Measurements from ENCODE around the gene NUP35.

NUP35 gene

GRCh38 chr2:183124957-183125255, 663 bp downstream of the NUP35 start:
- H3K27me3 ChIP-seq (ENCODE audit: insufficient read depth, low read length): no peaks in the 10 kb centered on the region
- no peak overlapping the region for H3K18ac ChIP-seq (ENCODE audit: low read length)
- H2BK12ac ChIP-seq (ENCODE audit: low read length): no peak overlapping the region
- no peak overlapping the region for H3K23ac ChIP-seq (ENCODE audit: low read length)
- no peak overlapping the region for H3K4ac ChIP-seq (ENCODE audit: low read depth, low read length)
- WGBS (ENCODE audit: extremely low coverage, insufficient coverage, insufficient read length): no CpG with 5 or more reads among the region's 10 CpGs
- no peak overlapping the region for H3K27ac ChIP-seq (ENCODE audit: low read depth, low read length)
- H2AFZ ChIP-seq (ENCODE audit: insufficient read depth, low read length, poor library complexity): peak overlapping the region; percentile 53
- no peak overlapping the region for H4K12ac ChIP-seq (ENCODE audit: low read depth, low read length)
- no peak overlapping the region for H2AK5ac ChIP-seq (ENCODE audit: low read length)
- no peaks in the 10 kb centered on the region for H3K36me3 ChIP-seq (ENCODE audit: control insufficient read depth in 1 of 2, insufficient read depth in 2 of 2, low read length in 2 of 2)
- H3K9me3 ChIP-seq (ENCODE audit: insufficient read depth, low read depth, low read length): no peaks in the 10 kb centered on the region
- H4K91ac ChIP-seq (ENCODE audit: low read depth, low read length): no peak overlapping the region
- H3K4me2 ChIP-seq (ENCODE audit: low read length): peak overlapping the region; percentile 81
- H3K4me1 ChIP-seq (ENCODE audit: control insufficient read depth in 1 of 2, insufficient read depth in 2 of 2, low read length in 2 of 2): peaks cover 0 to 4% of the 10 kb centered on the region in 2 experiments
- H2BK5ac ChIP-seq (ENCODE audit: low read depth, low read length, poor library complexity): no peak overlapping the region
- no peak overlapping the region for H2BK120ac ChIP-seq (ENCODE audit: insufficient read depth, low read length, poor library complexity)
- H3K79me1 ChIP-seq (ENCODE audit: low read length): peaks cover 4% of the 10 kb centered on the region
- no peak for DNase-seq
- no peak overlapping the region for H3K14ac ChIP-seq (ENCODE audit: low read length)
- no peak overlapping the region for H3K9ac ChIP-seq (ENCODE audit: low read length)
- H3K4me3 ChIP-seq (ENCODE audit: low read depth, low read length): peak overlapping the region; percentile 90
- no peak overlapping the region for H4K8ac ChIP-seq (ENCODE audit: low read depth, low read length)
- peaks cover 2% of the 10 kb centered on the region for H3K79me2 ChIP-seq (ENCODE audit: control insufficient read depth, insufficient read depth, low read length, poor library complexity)

GRCh38 chr2:183125659-183126341, 1.6 kb downstream of the NUP35 start:
- H2BK12ac ChIP-seq (ENCODE audit: low read length): no peak overlapping the region
- H3K18ac ChIP-seq (ENCODE audit: low read length): no peak overlapping the region
- H2BK120ac ChIP-seq (ENCODE audit: insufficient read depth, low read length, poor library complexity): no peak overlapping the region
- no peak overlapping the region for H2AK5ac ChIP-seq (ENCODE audit: low read length)
- no peak overlapping the region for H4K12ac ChIP-seq (ENCODE audit: low read depth, low read length)
- H3K9ac ChIP-seq (ENCODE audit: low read length): no peak overlapping the region
- no peak overlapping the region for H3K4me2 ChIP-seq (ENCODE audit: low read length)
- no peak overlapping the region for H4K91ac ChIP-seq (ENCODE audit: low read depth, low read length)
- H3K14ac ChIP-seq (ENCODE audit: low read length): no peak overlapping the region
- H3K23ac ChIP-seq (ENCODE audit: low read length): no peak overlapping the region
- H2AFZ ChIP-seq (ENCODE audit: insufficient read depth, low read length, poor library complexity): no peak overlapping the region
- peaks cover 4% of the 10 kb centered on the region for H3K79me1 ChIP-seq (ENCODE audit: low read length)
- WGBS (ENCODE audit: extremely low coverage, insufficient coverage, insufficient read length): no CpG with 5 or more reads among the region's 11 CpGs
- H3K36me3 ChIP-seq (ENCODE audit: control insufficient read depth in 1 of 2, insufficient read depth in 2 of 2, low read length in 2 of 2): peaks cover 0 to under 1% of the 10 kb centered on the region in 2 experiments
- H3K27me3 ChIP-seq (ENCODE audit: insufficient read depth, low read length): no peaks in the 10 kb centered on the region
- peak overlapping the region; percentile 86 for H3K4ac ChIP-seq (ENCODE audit: low read depth, low read length)
- no peak overlapping the region for H2BK5ac ChIP-seq (ENCODE audit: low read depth, low read length, poor library complexity)
- H3K9me3 ChIP-seq (ENCODE audit: insufficient read depth, low read depth, low read length): no peaks in the 10 kb centered on the region
- H3K79me2 ChIP-seq (ENCODE audit: control insufficient read depth, insufficient read depth, low read length, poor library complexity): peaks cover 2% of the 10 kb centered on the region
- no peak for DNase-seq
- H3K4me3 ChIP-seq (ENCODE audit: low read depth, low read length): no peak overlapping the region
- H4K8ac ChIP-seq (ENCODE audit: low read depth, low read length): no peak overlapping the region
- no peak overlapping the region for H3K27ac ChIP-seq (ENCODE audit: low read depth, low read length)
- H3K4me1 ChIP-seq (ENCODE audit: control insufficient read depth in 1 of 2, insufficient read depth in 2 of 2, low read length in 2 of 2): peaks cover 0 to 4% of the 10 kb centered on the region in 2 experiments

GRCh38 chr2:183126635-183127034, 2.4 kb downstream of the NUP35 start:
- peaks cover 0 to 3% of the 10 kb centered on the region in 2 experiments for H3K36me3 ChIP-seq (ENCODE audit: control insufficient read depth in 1 of 2, insufficient read depth in 2 of 2, low read length in 2 of 2)

GRCh38 chr2:183134016-183134415, 9.8 kb downstream of the NUP35 start:
- no peak for DNase-seq
- H2AK5ac ChIP-seq (ENCODE audit: low read length): no peak overlapping the region
- H3K18ac ChIP-seq (ENCODE audit: low read length): no peak overlapping the region
- no peaks in the 10 kb centered on the region for H3K4me1 ChIP-seq (ENCODE audit: control insufficient read depth in 1 of 2, insufficient read depth in 2 of 2, low read length in 2 of 2)
- no CpG with 5 or more reads among the region's 2 CpGs for WGBS (ENCODE audit: extremely low coverage, insufficient coverage, insufficient read length)
- no peak overlapping the region for H3K23ac ChIP-seq (ENCODE audit: low read length)
- no peak overlapping the region for H3K14ac ChIP-seq (ENCODE audit: low read length)
- no peaks in the 10 kb centered on the region for H3K9me3 ChIP-seq (ENCODE audit: insufficient read depth, low read depth, low read length)
- H2BK5ac ChIP-seq (ENCODE audit: low read depth, low read length, poor library complexity): no peak overlapping the region
- no peaks in the 10 kb centered on the region for H3K79me1 ChIP-seq (ENCODE audit: low read length)
- no peaks in the 10 kb centered on the region for H3K27me3 ChIP-seq (ENCODE audit: insufficient read depth, low read length)
- no peaks in the 10 kb centered on the region for H3K79me2 ChIP-seq (ENCODE audit: control insufficient read depth, insufficient read depth, low read length, poor library complexity)
- H4K8ac ChIP-seq (ENCODE audit: low read depth, low read length): no peak overlapping the region
- H3K36me3 ChIP-seq (ENCODE audit: control insufficient read depth in 1 of 2, insufficient read depth in 2 of 2, low read length in 2 of 2): peaks cover 3 to 7% of the 10 kb centered on the region in 2 experiments
- H2BK120ac ChIP-seq (ENCODE audit: insufficient read depth, low read length, poor library complexity): no peak overlapping the region
- no peak overlapping the region for H4K91ac ChIP-seq (ENCODE audit: low read depth, low read length)
- H2BK12ac ChIP-seq (ENCODE audit: low read length): no peak overlapping the region
- no peak overlapping the region for H3K9ac ChIP-seq (ENCODE audit: low read length)
- H2AFZ ChIP-seq (ENCODE audit: insufficient read depth, low read length, poor library complexity): no peak overlapping the region
- H3K4me2 ChIP-seq (ENCODE audit: low read length): no peak overlapping the region
- H3K4me3 ChIP-seq (ENCODE audit: low read depth, low read length): no peak overlapping the region
- H3K4ac ChIP-seq (ENCODE audit: low read depth, low read length): no peak overlapping the region
- H3K27ac ChIP-seq (ENCODE audit: low read depth, low read length): no peak overlapping the region
- H4K12ac ChIP-seq (ENCODE audit: low read depth, low read length): no peak overlapping the region

More at GRCh38 chr2:183126635-183127034, 2.4 kb downstream of the NUP35 start:
- Histone ChIP-seq H2AFZ (ENCODE audit: insufficient read depth, low read length, poor library complexity) (no peak overlapping the region), H3K23ac (ENCODE audit: low read length) (no peak overlapping the region), H3K4ac (ENCODE audit: low read depth, low read length) (no peak overlapping the region), H3K27ac (ENCODE audit: low read depth, low read length) (no peak overlapping the region), H3K4me2 (ENCODE audit: low read length) (no peak overlapping the region), H2BK120ac (ENCODE audit: insufficient read depth, low read length, poor library complexity) (no peak overlapping the region), H3K79me2 (ENCODE audit: control insufficient read depth, insufficient read depth, low read length, poor library complexity) (peaks cover 2% of the 10 kb centered on the region), H2BK5ac (ENCODE audit: low read depth, low read length, poor library complexity) (no peak overlapping the region), H2BK12ac (ENCODE audit: low read length) (no peak overlapping the region), H2AK5ac (ENCODE audit: low read length) (no peak overlapping the region), H3K14ac (ENCODE audit: low read length) (no peak overlapping the region), H3K4me3 (ENCODE audit: low read depth, low read length) (no peak overlapping the region), H3K27me3 (ENCODE audit: insufficient read depth, low read length) (no peaks in the 10 kb centered on the region), H4K91ac (ENCODE audit: low read depth, low read length) (no peak overlapping the region), H3K4me1 (ENCODE audit: control insufficient read depth in 1 of 2, insufficient read depth in 2 of 2, low read length in 2 of 2) (peaks cover 0 to 4% of the 10 kb centered on the region in 2 experiments), H3K9ac (ENCODE audit: low read length) (no peak overlapping the region), H3K9me3 (ENCODE audit: insufficient read depth, low read depth, low read length) (no peaks in the 10 kb centered on the region), H4K8ac (ENCODE audit: low read depth, low read length) (no peak overlapping the region), H3K18ac (ENCODE audit: low read length) (no peak overlapping the region), H4K12ac (ENCODE audit: low read depth, low read length) (no peak overlapping the region), H3K79me1 (ENCODE audit: low read length) (peaks cover 4% of the 10 kb centered on the region)
- no peak for DNase-seq
- no CpG with 5 or more reads among the region's 2 CpGs for WGBS (ENCODE audit: extremely low coverage, insufficient coverage, insufficient read length)
